Upper lobe of left lung (tissue), 4 donors: ENCODE measurements around the gene IGFBP7.

Experiments
- CTCF ChIP-seq, 6 experiments: fragments of 450-650 bp in 4 of 6; fragments of 200-600 bp in 2 of 6; sonication (generic) in 2 of 6; IDR thresholded peaks; one replicate each; pipeline ENCODE4 v1.5.1; 2016 to 2019; ENCODE audit warnings: antibody characterized with exemption in 6 of 6
- POLR2A ChIP-seq, 4 donors: fragments of 450-650 bp; IDR thresholded peaks; one replicate each; pipeline ENCODE4 v1.5.1; 2016 to 2017; ENCODE audit warnings: antibody characterized with exemption in 4 of 4, mild to moderate bottlenecking in 2 of 4
- POLR2AphosphoS5 ChIP-seq, 2 donors: sonication (generic); formaldehyde crosslinking; IDR thresholded peaks; one replicate each; pipeline ENCODE4 v1.5.1; 2017; ENCODE audit warnings: antibody characterized with exemption in 2 of 2

GRCh38 chr4:57098415-57098814, 11.8 kb downstream of the IGFBP7 start:
- TF ChIP-seq CTCF (IDR thresholded peaks at IDR 0.05) = no peak
- no peak for TF ChIP-seq POLR2A (IDR thresholded peaks at IDR 0.05)
- no peak for TF ChIP-seq POLR2AphosphoS5 (IDR thresholded peaks at IDR 0.05)
